PC-3 (cell line): ENCODE data around the gene GPC6.

Source experiments
- EZH2 ChIP-seq: fragments of 300-600 bp; sonication (generic); IDR thresholded peaks from one replicate; pipeline ENCODE4 v1.6.1; 2017; ENCODE audit warnings: antibody characterized with exemption, mild to moderate bottlenecking, low read length; ENCODE audit not compliant: unreplicated experiment
- TF ChIP-seq, protein P1 (sequence below): fragments of 300-600 bp; sonication (generic); conservative IDR thresholded peaks from 2 replicates; pipeline ENCODE4 v1.5.1; 2017; ENCODE audit warnings: antibody characterized with exemption, low read depth, mild to moderate bottlenecking, low read length

DNA sequence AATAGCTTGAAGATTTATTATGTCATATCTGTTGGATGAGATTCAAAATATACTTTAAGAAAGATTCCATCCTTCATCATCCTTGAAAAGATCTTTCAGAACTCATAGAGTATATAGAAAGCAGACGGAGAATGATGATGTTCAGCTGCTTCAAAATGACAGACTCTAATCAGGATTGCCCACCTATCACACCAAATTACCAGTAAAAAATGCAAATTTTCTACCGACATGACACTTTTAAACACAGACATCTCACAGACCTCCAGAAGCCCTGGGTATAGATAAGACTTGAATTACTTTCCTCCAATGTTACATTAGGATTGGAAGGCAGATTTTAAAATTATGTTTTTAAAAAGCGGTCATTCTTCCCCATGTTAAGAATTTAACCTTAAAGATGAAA, 235.5 kb downstream of the GPC6 start:
- TF ChIP-seq, protein P1, sequence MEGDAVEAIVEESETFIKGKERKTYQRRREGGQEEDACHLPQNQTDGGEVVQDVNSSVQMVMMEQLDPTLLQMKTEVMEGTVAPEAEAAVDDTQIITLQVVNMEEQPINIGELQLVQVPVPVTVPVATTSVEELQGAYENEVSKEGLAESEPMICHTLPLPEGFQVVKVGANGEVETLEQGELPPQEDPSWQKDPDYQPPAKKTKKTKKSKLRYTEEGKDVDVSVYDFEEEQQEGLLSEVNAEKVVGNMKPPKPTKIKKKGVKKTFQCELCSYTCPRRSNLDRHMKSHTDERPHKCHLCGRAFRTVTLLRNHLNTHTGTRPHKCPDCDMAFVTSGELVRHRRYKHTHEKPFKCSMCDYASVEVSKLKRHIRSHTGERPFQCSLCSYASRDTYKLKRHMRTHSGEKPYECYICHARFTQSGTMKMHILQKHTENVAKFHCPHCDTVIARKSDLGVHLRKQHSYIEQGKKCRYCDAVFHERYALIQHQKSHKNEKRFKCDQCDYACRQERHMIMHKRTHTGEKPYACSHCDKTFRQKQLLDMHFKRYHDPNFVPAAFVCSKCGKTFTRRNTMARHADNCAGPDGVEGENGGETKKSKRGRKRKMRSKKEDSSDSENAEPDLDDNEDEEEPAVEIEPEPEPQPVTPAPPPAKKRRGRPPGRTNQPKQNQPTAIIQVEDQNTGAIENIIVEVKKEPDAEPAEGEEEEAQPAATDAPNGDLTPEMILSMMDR = no peak
- no peak for TF ChIP-seq EZH2
